RWPE1 (cell line): ENCODE measurements around the gene KCNJ2.

Source experiments
- CTCF ChIA-PET: fragments of 350-600 bp; sonication (Branson Sonifier 250); formaldehyde crosslinking; extraction: SDS; loops from one replicate; lab custom pipeline; 2021; lab: Yijun Ruan, JAX
- POLR2A ChIA-PET: fragments of 400-600 bp; formaldehyde crosslinking; extraction: SDS; loops from one replicate; lab custom pipeline; 2020; ENCODE audit warnings: antibody characterized with exemption; ENCODE audit not compliant: low non-redundant PET; lab: Yijun Ruan, JAX
- DNase-seq: peaks from one replicate; pipeline ENCODE4 v3.0.0; 2012; ENCODE audit warnings: low spot score
- H3K27ac ChIP-seq: fragments of 450-650 bp; 2 replicates; pipeline ENCODE4 v1.5.1; 2017
- CTCF ChIP-seq: fragments of 450-650 bp; conservative IDR thresholded peaks from 2 replicates; pipeline ENCODE4 v1.5.1; 2017; ENCODE audit warnings: low read depth, mild to moderate bottlenecking

The KCNJ2 gene

GRCh38 chr17:70172923-70173322 is 3.6 kb downstream of the KCNJ2 start:
- CTCF ChIA-PET, result no interaction called here
- no peak overlapping the region for H3K27ac ChIP-seq
- no peak for TF ChIP-seq CTCF
- no peak for DNase-seq
- POLR2A ChIA-PET, result no interaction called here

- ChIA-PET CTCF (no interaction called here), POLR2A (no interaction called here)
- DNase-seq, result no peak
Observed at GRCh38 chr17:70173681-70174080, 4.3 kb downstream of the KCNJ2 start.

GRCh38 chr17:70181376-70181775 is 12.0 kb downstream of the KCNJ2 start:
- no peak for TF ChIP-seq CTCF
- ChIA-PET POLR2A (interaction anchor here (0.7 kb wide), 1 partner anchor 855 kb away, joined by 3 read pairs; no protein-coding TSS in a partner anchor), CTCF (interaction anchor here (0.6 kb wide), 1 partner anchor 574 kb away, joined by 3 read pairs; no protein-coding TSS in a partner anchor)
- DNase-seq, result no peak
- H3K27ac ChIP-seq, result no peak overlapping the region

More at GRCh38 chr17:70173681-70174080, 4.3 kb downstream of the KCNJ2 start:
- H3K27ac ChIP-seq, result no peak overlapping the region
- no peak for TF ChIP-seq CTCF

GRCh38 chr17:70181866-70182265 is 12.5 kb downstream of the KCNJ2 start:
- H3K27ac ChIP-seq, result no peak overlapping the region
- ChIA-PET POLR2A (interaction anchor here (0.7 kb wide), 1 partner anchor 856 kb away, joined by 3 read pairs; no protein-coding TSS in a partner anchor), CTCF (no interaction called here)
- no peak for TF ChIP-seq CTCF
- DNase-seq, result peak; percentile 45

- no peak for DNase-seq
- H3K27ac ChIP-seq, result no peak overlapping the region
- no peak for TF ChIP-seq CTCF
- CTCF ChIA-PET, result no interaction called here
- POLR2A ChIA-PET, result no interaction called here
Observed at GRCh38 chr17:70183508-70183907, 14.2 kb downstream of the KCNJ2 start.

- no peak overlapping the region for H3K27ac ChIP-seq
- ChIA-PET CTCF (no interaction called here), POLR2A (no interaction called here)
- no peak for TF ChIP-seq CTCF
- no peak for DNase-seq
Observed at GRCh38 chr17:70184207-70184606, 14.9 kb downstream of the KCNJ2 start.

GRCh38 chr17:70184770-70185169 is 15.4 kb downstream of the KCNJ2 start:
- POLR2A ChIA-PET, result no interaction called here
- H3K27ac ChIP-seq, result no peak overlapping the region
- CTCF ChIA-PET, result interaction anchor here (0.6 kb wide), 1 partner anchor 41 kb away, joined by 5 read pairs; no protein-coding TSS in a partner anchor
- TF ChIP-seq CTCF, result no peak
- DNase-seq, result peak; percentile 73
